ENCODE results near the gene COL3A1.

The COL3A1 gene

GRCh38 chr2:188963741-188964140 is 10.4 kb upstream of the COL3A1 start:
- Mint-ChIP-seq H3K27ac (no peak overlapping the region), H3K9me3 (no peaks in the 10 kb centered on the region), H3K27me3 (ENCODE audit: low read depth, poor library complexity) (no peaks in the 10 kb centered on the region), H3K4me3 (no peak overlapping the region), H3K4me1 (no peaks in the 10 kb centered on the region), H3K36me3 (ENCODE audit: low read depth) (no peaks in the 10 kb centered on the region)
- DNase-seq = no peak
- TF ChIP-seq CTCF (IDR thresholded peaks at IDR 0.05) = no peak

GRCh38 chr2:188964976-188965546 is 9.1 kb upstream of the COL3A1 start:
- Mint-ChIP-seq H3K4me1 (no peaks in the 10 kb centered on the region), H3K36me3 (ENCODE audit: low read depth) (no peaks in the 10 kb centered on the region), H3K27ac (no peak overlapping the region), H3K4me3 (no peak overlapping the region), H3K27me3 (ENCODE audit: low read depth, poor library complexity) (no peaks in the 10 kb centered on the region), H3K9me3 (no peaks in the 10 kb centered on the region)
- no peak for TF ChIP-seq CTCF (IDR thresholded peaks at IDR 0.05)
- no peak for DNase-seq

- Mint-ChIP-seq H3K27ac (no peak overlapping the region), H3K36me3 (ENCODE audit: low read depth) (no peaks in the 10 kb centered on the region), H3K4me1 (no peaks in the 10 kb centered on the region), H3K27me3 (ENCODE audit: low read depth, poor library complexity) (no peaks in the 10 kb centered on the region), H3K4me3 (no peak overlapping the region), H3K9me3 (no peaks in the 10 kb centered on the region)
- DNase-seq = no peak
- TF ChIP-seq CTCF (IDR thresholded peaks at IDR 0.05) = no peak
These were observed 8.6 kb upstream of the COL3A1 start for GRCh38 chr2:188965563-188965962.

- H3K4me3 Mint-ChIP-seq = no peak overlapping the region
- no peak for TF ChIP-seq CTCF (IDR thresholded peaks at IDR 0.05)
- no peak overlapping the region for H3K27ac Mint-ChIP-seq
- H3K4me1 Mint-ChIP-seq = no peaks in the 10 kb centered on the region
- DNase-seq = no peak
- H3K36me3 Mint-ChIP-seq (ENCODE audit: low read depth) = no peaks in the 10 kb centered on the region
- H3K9me3 Mint-ChIP-seq = no peaks in the 10 kb centered on the region
- no peaks in the 10 kb centered on the region for H3K27me3 Mint-ChIP-seq (ENCODE audit: low read depth, poor library complexity)
These were observed 8.0 kb upstream of the COL3A1 start for GRCh38 chr2:188966079-188966571.

- Mint-ChIP-seq H3K27me3 (ENCODE audit: low read depth, poor library complexity) (no peaks in the 10 kb centered on the region), H3K4me1 (no peaks in the 10 kb centered on the region), H3K4me3 (no peak overlapping the region), H3K36me3 (ENCODE audit: low read depth) (no peaks in the 10 kb centered on the region), H3K27ac (no peak overlapping the region), H3K9me3 (no peaks in the 10 kb centered on the region)
- TF ChIP-seq CTCF (IDR thresholded peaks at IDR 0.05) = no peak
- no peak for DNase-seq
These were observed 7.3 kb upstream of the COL3A1 start for GRCh38 chr2:188966728-188967440.

- H3K4me3 Mint-ChIP-seq = no peak overlapping the region
- no peaks in the 10 kb centered on the region for H3K9me3 Mint-ChIP-seq
- DNase-seq = no peak
- no peak overlapping the region for H3K27ac Mint-ChIP-seq
- peaks cover 7% of the 10 kb centered on the region for H3K4me1 Mint-ChIP-seq
- H3K36me3 Mint-ChIP-seq (ENCODE audit: low read depth) = no peaks in the 10 kb centered on the region
- no peak for TF ChIP-seq CTCF (IDR thresholded peaks at IDR 0.05)
- H3K27me3 Mint-ChIP-seq (ENCODE audit: low read depth, poor library complexity) = no peaks in the 10 kb centered on the region
These were observed 4.9 kb upstream of the COL3A1 start for GRCh38 chr2:188969236-188969635.
